Neutrophil (primary cell): Measurements from ENCODE around the gene TBC1D22A.

Experiments used
- H3K27ac ChIP-seq: fragments of 200-600 bp; sonication (generic); 2 replicates; pipeline ENCODE4 v1.5.1; 2016; ENCODE audit warnings: mild to moderate bottlenecking, moderate library complexity
- H3K27me3 ChIP-seq: fragments of 200-600 bp; sonication (generic); 2 replicates; pipeline ENCODE4 v1.6.0; 2016; ENCODE audit warnings: mild to moderate bottlenecking
- H3K36me3 ChIP-seq: fragments of 200-600 bp; sonication (generic); 2 replicates; pipeline ENCODE4 v1.5.1; 2017
- H3K4me1 ChIP-seq, 2 experiments: fragments of 200-600 bp in 1 of 2; sonication (generic) in 1 of 2; 1 replicate in 1 of 2; 2 replicates in 1 of 2; pipeline versions ENCODE4 v1.5.1 to v1.6.1; 2013 to 2016; ENCODE audit warnings: low read depth in 1 of 2, low read length in 1 of 2, mild to moderate bottlenecking in 1 of 2, moderate library complexity in 1 of 2; ENCODE audit not compliant: control insufficient read depth in 1 of 2, insufficient read depth in 1 of 2
- H3K4me3 ChIP-seq, 2 experiments: fragments of 200-600 bp in 1 of 2; sonication (generic) in 1 of 2; 1 replicate in 1 of 2; 2 replicates in 1 of 2; pipeline ENCODE4 v1.5.1; 2013 to 2016; ENCODE audit warnings: low read depth in 1 of 2, low read length in 1 of 2, mild to moderate bottlenecking in 1 of 2, moderate library complexity in 1 of 2
- H3K9me3 ChIP-seq: fragments of 200-600 bp; sonication (generic); 2 replicates; pipeline ENCODE4 v1.5.1; 2016
- CTCF ChIP-seq: fragments of 200-600 bp; sonication (generic); IDR thresholded peaks from 2 replicates; pipeline ENCODE4 v1.5.1; 2016; ENCODE audit warnings: antibody characterized with exemption

The TBC1D22A gene

DNA sequence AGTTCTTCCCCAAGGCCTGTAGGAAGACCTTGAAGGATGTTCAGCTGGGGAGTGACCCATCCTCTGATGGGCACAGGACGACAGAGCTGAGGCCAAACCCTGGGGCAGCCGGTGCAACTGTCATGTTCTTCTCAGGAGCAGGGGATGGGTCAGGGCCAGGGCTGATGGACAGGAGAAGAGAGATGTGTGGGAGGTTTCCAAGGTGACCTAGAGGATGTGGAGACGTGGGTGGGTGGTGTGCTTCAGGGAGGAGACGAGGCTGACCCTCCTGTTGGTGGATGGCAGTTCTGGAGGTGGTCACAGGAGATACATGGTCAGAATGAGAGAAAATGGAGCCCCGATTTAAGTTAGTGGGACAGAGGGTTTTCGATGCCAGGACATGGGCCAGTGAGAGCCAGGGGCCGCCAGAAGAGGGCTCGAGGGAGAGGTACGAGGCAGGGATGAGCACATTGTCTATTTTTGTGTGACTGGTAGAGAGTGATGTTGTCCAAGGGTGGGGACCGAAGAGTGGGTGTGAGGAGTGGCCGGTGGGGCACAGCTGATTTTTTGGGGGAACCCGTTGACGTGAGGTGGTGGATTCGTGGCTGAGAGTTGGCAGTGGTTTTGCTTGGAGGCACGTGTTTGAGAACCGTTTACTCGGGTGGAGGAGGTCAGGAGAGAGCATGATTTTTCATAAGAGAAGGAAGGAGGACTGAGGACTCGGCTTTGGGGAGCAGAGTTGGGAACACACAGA is 14.6 kb downstream of the TBC1D22A start:
- no peaks in the 10 kb centered on the region for H3K36me3 ChIP-seq
- no peak for TF ChIP-seq CTCF
- no peaks in the 10 kb centered on the region for H3K27me3 ChIP-seq
- peak overlapping the region; percentile 98 for H3K27ac ChIP-seq
- H3K4me1 ChIP-seq = peaks cover 52 to 53% of the 10 kb centered on the region in 2 experiments
- H3K9me3 ChIP-seq = no peaks in the 10 kb centered on the region
- no peak overlapping the region for H3K4me3 ChIP-seq

GRCh38 chr22:46777609-46777970 is 15.1 kb downstream of the TBC1D22A start:
- no peaks in the 10 kb centered on the region for H3K36me3 ChIP-seq
- H3K4me1 ChIP-seq = peaks cover 57 to 58% of the 10 kb centered on the region in 2 experiments
- H3K9me3 ChIP-seq = no peaks in the 10 kb centered on the region
- H3K27ac ChIP-seq = peak overlapping the region; percentile 98
- no peaks in the 10 kb centered on the region for H3K27me3 ChIP-seq
- TF ChIP-seq CTCF = no peak
- no peak overlapping the region for H3K4me3 ChIP-seq

DNA sequence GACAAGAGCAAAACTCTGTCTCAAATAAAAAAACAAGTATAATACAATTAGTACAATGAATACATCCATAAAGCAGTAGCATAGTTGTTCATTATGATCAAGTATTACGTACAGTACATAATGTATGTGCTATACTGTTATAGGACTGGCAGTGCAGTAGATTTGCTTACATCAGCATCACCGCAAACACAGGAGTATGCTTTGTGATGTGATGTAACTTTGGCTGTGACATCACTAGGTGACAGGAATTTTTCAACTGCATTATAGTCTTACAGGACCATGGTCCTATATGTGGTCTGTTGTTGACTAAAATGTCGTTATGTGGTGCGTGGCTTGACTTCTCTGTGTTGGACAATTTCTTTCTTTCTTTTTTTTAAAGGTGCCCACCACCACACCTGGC is 16.6 kb downstream of the TBC1D22A start:
- no peaks in the 10 kb centered on the region for H3K9me3 ChIP-seq
- H3K36me3 ChIP-seq = no peaks in the 10 kb centered on the region
- H3K4me1 ChIP-seq = peaks cover 52 to 54% of the 10 kb centered on the region in 2 experiments
- H3K27ac ChIP-seq = no peak overlapping the region
- no peak overlapping the region for H3K4me3 ChIP-seq
- no peaks in the 10 kb centered on the region for H3K27me3 ChIP-seq
- no peak for TF ChIP-seq CTCF

DNA sequence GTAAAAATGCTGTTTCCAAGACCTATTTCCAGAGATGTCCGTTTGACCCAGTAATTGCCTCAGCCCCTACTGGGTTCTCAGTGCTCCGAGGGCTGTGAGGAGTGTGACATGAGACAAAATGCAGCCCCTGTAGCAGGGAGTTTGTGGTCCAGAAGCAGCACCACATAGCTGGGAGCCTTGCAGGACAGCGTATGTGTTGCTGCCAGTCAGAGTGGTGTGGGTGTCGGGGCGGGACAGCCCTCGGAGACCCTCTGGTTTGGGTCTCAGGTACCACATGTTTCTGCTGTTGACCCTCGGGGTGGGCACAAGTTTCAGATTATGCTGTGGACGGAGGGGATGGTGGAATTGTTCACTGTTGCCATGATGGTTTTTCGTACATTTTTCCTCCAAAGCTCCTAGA is 17.2 kb downstream of the TBC1D22A start:
- no peak overlapping the region for H3K27ac ChIP-seq
- TF ChIP-seq CTCF = no peak
- peaks cover 47% of the 10 kb centered on the region in 2 experiments for H3K4me1 ChIP-seq
- no peaks in the 10 kb centered on the region for H3K36me3 ChIP-seq
- H3K9me3 ChIP-seq = no peaks in the 10 kb centered on the region
- H3K4me3 ChIP-seq = no peak overlapping the region
- H3K27me3 ChIP-seq = no peaks in the 10 kb centered on the region

DNA sequence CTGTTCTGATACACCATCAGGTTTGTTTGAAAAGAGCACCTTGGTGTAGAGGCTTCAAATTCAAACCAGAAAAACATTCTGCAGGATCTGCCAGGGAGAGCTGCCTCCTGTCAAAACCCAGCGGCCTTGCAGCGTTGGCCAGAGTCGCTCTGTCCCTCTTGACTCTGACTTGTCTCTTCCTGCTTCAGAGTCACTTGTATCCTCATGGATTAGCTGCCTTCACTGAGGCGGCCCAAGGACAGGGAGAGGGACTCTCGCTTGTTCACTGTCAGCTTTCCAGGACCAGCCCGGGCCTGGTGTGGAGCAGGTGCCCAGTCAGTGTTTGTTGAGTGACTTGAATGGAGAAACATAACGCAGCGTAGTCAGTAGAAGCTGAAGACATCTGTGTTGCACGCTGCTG is 18.0 kb downstream of the TBC1D22A start:
- no peak overlapping the region for H3K27ac ChIP-seq
- peaks cover 39% of the 10 kb centered on the region in 2 experiments for H3K4me1 ChIP-seq
- H3K9me3 ChIP-seq = no peaks in the 10 kb centered on the region
- no peak for TF ChIP-seq CTCF
- no peaks in the 10 kb centered on the region for H3K27me3 ChIP-seq
- no peaks in the 10 kb centered on the region for H3K36me3 ChIP-seq
- H3K4me3 ChIP-seq = no peak overlapping the region
